Left lung (tissue), 10 donors: ENCODE data around the gene RSPO4. TPM values are rescaled to one million over a fixed set of nuclear protein-coding genes. Genes with fewer than 3 reads are reported as not detected.

Source experiments
- ATAC-seq: fragments of 200-7000 bp; cut with Tn5 transposase; one replicate; pipeline ENCODE4 v1.9.1; 2020; ENCODE audit warnings: moderate library complexity
- DNase-seq, 4 donors: peaks; one replicate each; pipeline ENCODE4 v3.0.0-alpha.2; 2013 to 2020
- H3K27ac ChIP-seq, 2 donors: fragments of 200-600 bp; sonication (generic) in 1 of 2; one replicate each; pipeline versions ENCODE4 v1.5.0 to v1.8.0; 2020 to 2021
- H3K27me3 ChIP-seq, 2 donors: fragments of 200-600 bp; sonication (generic) in 1 of 2; one replicate each; pipeline versions ENCODE4 v1.5.0 to v1.8.0; 2020 to 2021
- H3K36me3 ChIP-seq, 2 donors: fragments of 200-600 bp; sonication (generic) in 1 of 2; one replicate each; pipeline versions ENCODE4 v1.5.0 to v1.8.0; 2020 to 2021
- H3K4me1 ChIP-seq, 2 donors: fragments of 200-600 bp; one replicate each; pipeline ENCODE4 v1.8.0; 2021
- H3K4me3 ChIP-seq, 2 donors: fragments of 200-600 bp; sonication (generic) in 1 of 2; one replicate each; pipeline versions ENCODE4 v1.5.0 to v1.8.0; 2020 to 2021; ENCODE audit warnings: mild to moderate bottlenecking in 1 of 2
- H3K9me3 ChIP-seq, 2 donors: fragments of 200-600 bp; sonication (generic) in 1 of 2; one replicate each; pipeline versions ENCODE4 v1.5.0 to v1.8.0; 2020 to 2021
- intact Hi-C, 2 donors: fragments of 100-400 bp; cut with DNase I; formaldehyde crosslinking; loops; one replicate each; pipeline versions ENCODE4 v1.11.2 to v1.14.2; 2022
- polyA plus RNA-seq, 6 donors: library from polyadenylated mRNA; unstranded; fragments of 120-200 nt; gene quantifications; one replicate each; pipeline ENCODE4 v1.2.1, GENCODE V29; 2013; ENCODE audit not compliant: insufficient read length in 6 of 6
- total RNA-seq, 2 donors: library from RNA; stranded (reverse); fragmentation: NEBNext Ultra II Directional; extraction: Animal tissue kit (Norgen Biotek cat#: 25700); gene quantifications; one replicate each; pipeline ENCODE4 v1.2.1, GENCODE V29; 2021
- TF ChIP-seq, protein P1 (sequence below), 2 donors: fragments of 200-600 bp; sonication (generic) in 1 of 2; IDR thresholded peaks; one replicate each; pipeline versions ENCODE4 v1.5.0 to v1.8.0; 2021; ENCODE audit warnings: antibody characterized with exemption in 2 of 2
- donor health status: DM: no; HTN: yes; CAD: no.
- donor health status: DM: no; HTN: no; CAD: no.

Gene RSPO4
- total and polyA plus RNA-seq, 8 donors: 2.2 to 6.1 (median 3.4) TPM

DNA sequence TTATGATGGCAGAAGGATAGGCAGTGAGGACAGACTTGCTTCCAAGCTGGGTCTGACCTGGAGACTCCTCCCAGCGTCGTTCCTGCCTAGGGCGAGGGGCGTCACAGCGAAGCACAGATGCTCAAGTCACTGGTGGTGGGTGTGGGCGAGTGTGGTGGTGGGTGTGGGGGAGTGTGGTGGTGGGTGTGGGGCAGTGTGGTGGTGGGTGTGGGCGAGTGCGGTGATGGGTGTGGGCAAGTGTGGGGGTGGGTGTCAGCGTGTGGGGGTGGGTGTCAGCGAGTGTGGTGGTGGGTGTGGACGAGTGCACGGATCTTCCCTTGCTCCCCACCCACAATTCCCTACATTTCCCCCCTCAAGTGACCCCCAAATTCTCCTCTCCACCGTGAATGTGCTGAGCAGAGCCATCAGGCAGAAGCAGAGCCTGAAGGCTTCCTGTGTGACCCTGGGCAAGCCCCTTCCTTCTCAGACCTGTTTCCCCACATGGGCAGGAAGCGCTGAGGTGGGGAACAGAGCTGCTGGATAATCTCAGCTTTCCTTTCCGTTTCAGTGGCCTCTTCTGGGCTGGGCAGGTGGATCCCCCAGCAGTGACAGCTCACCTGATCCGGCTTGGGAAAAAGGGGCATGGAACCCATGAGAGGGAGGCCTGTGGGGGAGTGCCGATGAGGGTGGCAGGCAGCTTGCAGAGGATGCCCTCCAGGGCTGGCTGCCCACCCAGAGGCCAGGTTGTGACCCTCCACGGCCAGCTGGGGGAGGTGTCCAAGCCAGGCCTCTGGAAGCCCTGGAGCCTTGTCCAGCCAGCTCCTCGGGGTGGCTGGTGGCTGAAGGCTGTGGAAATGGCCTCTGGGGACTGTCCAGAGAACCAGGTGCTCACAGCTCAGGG lies 42.9 kb downstream of the RSPO4 start:
- intact Hi-C loops: loop anchor here (5.0 kb wide), 1 partner anchor 142 kb away; no protein-coding TSS in a partner anchor
- DNase-seq (no peak), ATAC-seq (no peak)
- H3K27me3 ChIP-seq: peaks cover 0 to 46% of the 10 kb centered on the region in 2 donors
- TF ChIP-seq, protein P1, sequence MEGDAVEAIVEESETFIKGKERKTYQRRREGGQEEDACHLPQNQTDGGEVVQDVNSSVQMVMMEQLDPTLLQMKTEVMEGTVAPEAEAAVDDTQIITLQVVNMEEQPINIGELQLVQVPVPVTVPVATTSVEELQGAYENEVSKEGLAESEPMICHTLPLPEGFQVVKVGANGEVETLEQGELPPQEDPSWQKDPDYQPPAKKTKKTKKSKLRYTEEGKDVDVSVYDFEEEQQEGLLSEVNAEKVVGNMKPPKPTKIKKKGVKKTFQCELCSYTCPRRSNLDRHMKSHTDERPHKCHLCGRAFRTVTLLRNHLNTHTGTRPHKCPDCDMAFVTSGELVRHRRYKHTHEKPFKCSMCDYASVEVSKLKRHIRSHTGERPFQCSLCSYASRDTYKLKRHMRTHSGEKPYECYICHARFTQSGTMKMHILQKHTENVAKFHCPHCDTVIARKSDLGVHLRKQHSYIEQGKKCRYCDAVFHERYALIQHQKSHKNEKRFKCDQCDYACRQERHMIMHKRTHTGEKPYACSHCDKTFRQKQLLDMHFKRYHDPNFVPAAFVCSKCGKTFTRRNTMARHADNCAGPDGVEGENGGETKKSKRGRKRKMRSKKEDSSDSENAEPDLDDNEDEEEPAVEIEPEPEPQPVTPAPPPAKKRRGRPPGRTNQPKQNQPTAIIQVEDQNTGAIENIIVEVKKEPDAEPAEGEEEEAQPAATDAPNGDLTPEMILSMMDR (IDR thresholded peaks at IDR 0.05): no peak
- H3K9me3 ChIP-seq: no peaks in the 10 kb centered on the region
- H3K4me3 ChIP-seq: no peak overlapping the region
- H3K4me1 ChIP-seq: peaks cover 0 to 3% of the 10 kb centered on the region in 2 donors
- H3K36me3 ChIP-seq: no peaks in the 10 kb centered on the region
- H3K27ac ChIP-seq: no peak overlapping the region

DNA sequence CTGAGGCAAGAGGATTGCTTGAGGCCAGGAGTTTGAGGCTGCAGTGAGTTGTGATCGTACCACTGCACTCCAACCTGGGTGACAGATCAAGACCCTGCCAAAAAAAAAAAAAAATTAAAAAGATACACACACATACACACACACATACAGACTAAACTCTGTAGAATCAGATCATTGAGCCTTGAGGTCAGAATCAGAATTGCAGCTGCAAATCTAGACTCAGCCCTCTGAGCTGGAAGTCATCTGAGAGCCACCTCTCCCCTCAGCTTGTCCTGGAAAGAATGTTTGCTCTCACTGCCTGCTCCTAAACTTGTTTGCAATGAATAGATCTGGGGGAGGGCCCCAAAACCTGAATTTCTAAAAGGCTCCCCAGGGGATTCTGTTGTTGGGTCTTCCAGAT lies 44.6 kb downstream of the RSPO4 start:
- intact Hi-C loops: loop anchor here (5.0 kb wide), 1 partner anchor 140 kb away; no protein-coding TSS in a partner anchor
- H3K4me1 ChIP-seq: peaks cover 0 to 3% of the 10 kb centered on the region in 2 donors
- TF ChIP-seq, protein P1 (IDR thresholded peaks at IDR 0.05): no peak
- H3K27ac ChIP-seq: no peak overlapping the region
- no peak for ATAC-seq
- no peak for DNase-seq
- peaks cover 0 to 58% of the 10 kb centered on the region in 2 donors for H3K27me3 ChIP-seq
- H3K36me3 ChIP-seq: no peaks in the 10 kb centered on the region
- H3K9me3 ChIP-seq: no peaks in the 10 kb centered on the region
- H3K4me3 ChIP-seq: no peak overlapping the region

DNA sequence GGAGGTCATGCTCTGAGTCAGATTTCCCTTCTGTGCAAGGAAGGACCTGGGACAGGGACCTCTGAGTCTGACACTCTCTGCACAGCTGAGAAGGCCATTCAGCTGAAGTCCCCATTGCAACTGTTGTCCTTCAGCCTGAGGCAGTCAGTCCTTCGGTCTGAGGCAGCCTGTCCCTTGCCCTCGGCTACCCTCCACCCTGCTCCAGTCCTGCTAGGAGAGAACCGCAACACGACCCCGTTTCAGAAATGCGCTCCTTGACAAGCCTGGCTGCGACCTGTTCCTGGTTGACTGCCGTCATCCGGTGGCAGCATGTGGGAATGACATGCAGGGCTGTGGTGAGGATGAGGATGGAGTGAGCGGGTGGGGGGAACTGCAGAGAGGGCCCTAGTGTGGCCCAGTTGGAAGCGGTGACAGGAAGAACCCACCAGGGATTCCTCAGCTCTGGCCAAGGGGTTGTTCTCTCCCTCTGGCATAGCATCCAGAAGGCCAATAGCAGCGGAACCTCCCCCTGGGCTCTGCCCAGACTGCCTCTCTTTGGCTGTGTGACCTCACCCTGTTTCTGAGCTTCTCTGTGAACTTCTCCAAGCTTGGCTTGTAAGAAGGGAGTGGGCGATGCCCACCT lies 45.7 kb downstream of the RSPO4 start:
- H3K27ac ChIP-seq: no peak overlapping the region
- no peaks in the 10 kb centered on the region for H3K9me3 ChIP-seq
- TF ChIP-seq, protein P1 (IDR thresholded peaks at IDR 0.05): peak; percentile 97 to 98
- H3K27me3 ChIP-seq: peaks cover 0 to 58% of the 10 kb centered on the region in 2 donors
- H3K4me1 ChIP-seq: peaks cover 0 to 3% of the 10 kb centered on the region in 2 donors
- peak; percentile 42 to 91 (median 68) for DNase-seq
- no peaks in the 10 kb centered on the region for H3K36me3 ChIP-seq
- intact Hi-C loops: loop anchor here (5.0 kb wide), 1 partner anchor 139 kb away; no protein-coding TSS in a partner anchor
- ATAC-seq: peak; percentile 91
- H3K4me3 ChIP-seq: no peak overlapping the region

DNA sequence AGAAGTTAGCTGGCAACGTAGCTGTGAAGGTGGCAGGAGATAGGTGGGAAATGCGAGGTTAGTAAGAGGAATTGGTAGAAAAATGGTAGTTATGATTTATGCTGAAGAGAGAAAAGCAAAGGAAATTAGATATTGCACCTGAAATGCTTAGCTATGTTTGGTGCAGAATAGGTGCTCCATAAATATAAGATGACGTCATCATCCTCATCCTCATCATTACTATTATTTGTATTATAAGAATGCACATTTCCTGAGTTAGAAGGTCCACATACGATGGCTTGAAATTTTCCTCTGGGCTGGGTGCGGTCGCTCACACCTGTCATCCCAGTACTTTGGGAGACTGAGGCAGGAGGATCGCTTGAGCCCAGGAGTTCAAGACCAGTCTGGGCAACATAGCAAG lies 46.5 kb downstream of the RSPO4 start:
- intact Hi-C loops: loop anchor here (5.0 kb wide), 1 partner anchor 138 kb away; no protein-coding TSS in a partner anchor
- TF ChIP-seq, protein P1 (IDR thresholded peaks at IDR 0.05): no peak
- Histone ChIP-seq H3K36me3 (no peaks in the 10 kb centered on the region), H3K4me1 (peaks cover 0 to 3% of the 10 kb centered on the region in 2 donors), H3K27ac (no peak overlapping the region), H3K9me3 (no peaks in the 10 kb centered on the region), H3K27me3 (peaks cover 0 to 58% of the 10 kb centered on the region in 2 donors), H3K4me3 (no peak overlapping the region)
- DNase-seq (peak in 1 of 4 donors; percentile 5), ATAC-seq (no peak)

DNA sequence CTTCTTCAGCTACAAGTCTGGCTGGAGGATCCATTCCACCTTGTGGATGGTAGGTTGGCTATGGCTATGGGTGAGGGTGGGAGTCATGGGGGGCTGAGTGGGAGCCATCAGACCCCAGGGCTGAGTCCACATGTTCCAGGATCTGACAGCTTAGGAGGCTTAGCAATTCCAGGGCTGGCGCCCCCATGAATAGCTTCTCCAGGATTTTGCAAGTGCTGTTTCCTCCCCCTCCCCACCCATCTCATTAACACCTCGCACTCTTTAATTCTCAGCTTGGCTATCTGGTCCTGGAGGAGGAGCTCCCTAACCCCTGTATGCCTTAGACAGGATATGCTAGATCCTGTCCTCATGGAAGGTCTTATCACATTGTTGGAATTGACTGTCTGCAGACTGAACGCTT lies 47.0 kb downstream of the RSPO4 start:
- Histone ChIP-seq H3K27ac (no peak overlapping the region), H3K4me3 (no peak overlapping the region), H3K36me3 (no peaks in the 10 kb centered on the region), H3K27me3 (peaks cover 0 to 58% of the 10 kb centered on the region in 2 donors), H3K9me3 (no peaks in the 10 kb centered on the region), H3K4me1 (peaks cover 0 to 3% of the 10 kb centered on the region in 2 donors)
- ATAC-seq: no peak
- intact Hi-C loops: loop anchor here (5.0 kb wide), 1 partner anchor 138 kb away; no protein-coding TSS in a partner anchor
- no peak for DNase-seq
- TF ChIP-seq, protein P1 (IDR thresholded peaks at IDR 0.05): no peak
